OCI-LY3 (cell line): ENCODE measurements around the gene CNNM2.

Experiments
- EZH2phosphoT487 ChIP-seq: fragments of 200-600 bp; shearing (Covaris generic); IDR thresholded peaks from 2 replicates; pipeline ENCODE4 v1.6.1; 2018; ENCODE audit warnings: antibody characterized with exemption, mixed run types, low read depth
- TF ChIP-seq, protein P1 (sequence below): fragments of 200-600, 300-600 bp; sonication (generic); IDR thresholded peaks from 2 replicates; pipeline ENCODE4 v1.5.1; 2014; ENCODE audit warnings: antibody characterized with exemption, low read length, low read depth

DNA sequence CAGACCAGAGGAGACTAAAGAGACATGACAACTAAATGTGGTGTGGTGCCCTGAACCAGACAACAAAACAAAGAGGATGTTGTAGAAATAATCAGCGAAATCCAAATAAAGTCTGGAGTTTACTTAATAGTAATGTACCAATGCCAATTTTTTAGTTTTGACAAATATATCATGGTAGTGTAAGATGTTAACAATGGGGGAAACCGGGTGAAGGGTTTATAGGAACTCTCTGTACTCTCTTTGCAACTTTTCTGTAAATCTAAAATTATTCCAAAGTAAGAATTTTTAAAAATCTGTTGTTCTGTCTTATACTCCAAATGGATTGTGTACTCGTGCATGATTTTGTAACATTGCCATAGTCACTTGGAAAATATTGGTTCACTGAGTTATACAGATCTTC, 129.3 kb downstream of the CNNM2 start:
- TF ChIP-seq, protein P1, sequence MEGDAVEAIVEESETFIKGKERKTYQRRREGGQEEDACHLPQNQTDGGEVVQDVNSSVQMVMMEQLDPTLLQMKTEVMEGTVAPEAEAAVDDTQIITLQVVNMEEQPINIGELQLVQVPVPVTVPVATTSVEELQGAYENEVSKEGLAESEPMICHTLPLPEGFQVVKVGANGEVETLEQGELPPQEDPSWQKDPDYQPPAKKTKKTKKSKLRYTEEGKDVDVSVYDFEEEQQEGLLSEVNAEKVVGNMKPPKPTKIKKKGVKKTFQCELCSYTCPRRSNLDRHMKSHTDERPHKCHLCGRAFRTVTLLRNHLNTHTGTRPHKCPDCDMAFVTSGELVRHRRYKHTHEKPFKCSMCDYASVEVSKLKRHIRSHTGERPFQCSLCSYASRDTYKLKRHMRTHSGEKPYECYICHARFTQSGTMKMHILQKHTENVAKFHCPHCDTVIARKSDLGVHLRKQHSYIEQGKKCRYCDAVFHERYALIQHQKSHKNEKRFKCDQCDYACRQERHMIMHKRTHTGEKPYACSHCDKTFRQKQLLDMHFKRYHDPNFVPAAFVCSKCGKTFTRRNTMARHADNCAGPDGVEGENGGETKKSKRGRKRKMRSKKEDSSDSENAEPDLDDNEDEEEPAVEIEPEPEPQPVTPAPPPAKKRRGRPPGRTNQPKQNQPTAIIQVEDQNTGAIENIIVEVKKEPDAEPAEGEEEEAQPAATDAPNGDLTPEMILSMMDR: no peak
- no peak for TF ChIP-seq EZH2phosphoT487
